Measurements from ENCODE around the gene CCDC107.
A peak's percentile ranks its signal among the peaks of the same experiment; 100 is the strongest.

DNA sequence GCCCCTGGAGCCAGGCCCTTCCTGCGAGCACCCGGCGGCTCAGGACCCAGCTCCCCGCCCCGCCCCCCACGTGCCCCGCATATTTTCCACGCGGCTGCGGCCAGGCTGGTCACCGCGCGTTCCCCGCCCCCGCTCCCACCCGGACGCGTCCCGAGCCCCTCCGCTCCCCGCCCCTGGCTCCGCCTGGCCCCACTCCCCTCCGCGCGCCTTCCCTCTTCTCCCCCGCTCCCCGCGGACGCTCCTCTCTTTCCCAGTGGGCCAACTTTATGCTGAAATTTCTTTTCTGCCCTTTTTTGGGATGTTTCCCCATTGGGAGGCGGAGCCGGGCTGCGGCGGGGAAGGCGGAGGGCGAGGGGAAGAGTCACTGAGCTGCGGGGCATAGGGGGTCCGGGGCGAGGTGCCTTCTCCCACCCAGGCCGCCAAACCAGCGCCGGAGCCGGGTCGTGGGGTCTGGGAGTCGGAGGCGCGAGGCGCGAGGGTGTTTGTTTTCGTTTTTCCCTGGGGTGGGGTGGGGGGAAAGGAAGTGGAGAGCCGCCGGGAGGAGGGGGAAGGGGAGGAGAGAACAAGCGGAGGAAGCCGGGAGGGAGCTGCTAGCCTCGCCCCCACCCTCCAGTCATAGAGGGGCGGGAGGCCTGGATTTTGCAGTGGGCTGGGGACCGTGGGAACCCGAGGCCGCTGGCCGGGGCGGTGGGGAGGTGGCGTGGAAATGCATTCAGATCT is 32.7 kb downstream of the CCDC107 start:
- TF ChIP-seq, protein P1, sequence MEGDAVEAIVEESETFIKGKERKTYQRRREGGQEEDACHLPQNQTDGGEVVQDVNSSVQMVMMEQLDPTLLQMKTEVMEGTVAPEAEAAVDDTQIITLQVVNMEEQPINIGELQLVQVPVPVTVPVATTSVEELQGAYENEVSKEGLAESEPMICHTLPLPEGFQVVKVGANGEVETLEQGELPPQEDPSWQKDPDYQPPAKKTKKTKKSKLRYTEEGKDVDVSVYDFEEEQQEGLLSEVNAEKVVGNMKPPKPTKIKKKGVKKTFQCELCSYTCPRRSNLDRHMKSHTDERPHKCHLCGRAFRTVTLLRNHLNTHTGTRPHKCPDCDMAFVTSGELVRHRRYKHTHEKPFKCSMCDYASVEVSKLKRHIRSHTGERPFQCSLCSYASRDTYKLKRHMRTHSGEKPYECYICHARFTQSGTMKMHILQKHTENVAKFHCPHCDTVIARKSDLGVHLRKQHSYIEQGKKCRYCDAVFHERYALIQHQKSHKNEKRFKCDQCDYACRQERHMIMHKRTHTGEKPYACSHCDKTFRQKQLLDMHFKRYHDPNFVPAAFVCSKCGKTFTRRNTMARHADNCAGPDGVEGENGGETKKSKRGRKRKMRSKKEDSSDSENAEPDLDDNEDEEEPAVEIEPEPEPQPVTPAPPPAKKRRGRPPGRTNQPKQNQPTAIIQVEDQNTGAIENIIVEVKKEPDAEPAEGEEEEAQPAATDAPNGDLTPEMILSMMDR (IDR thresholded peaks at IDR 0.05): no peak
- peak; percentile 39 for TF ChIP-seq POLR2A (IDR thresholded peaks at IDR 0.05; ENCODE audit: low read depth)
- TF ChIP-seq EP300 (IDR thresholded peaks at IDR 0.05): no peak
